Measurements from ENCODE around the gene ZBTB4. TPM values are rescaled to one million over a fixed set of nuclear protein-coding genes. Genes with fewer than 3 reads are reported as not detected.

ZBTB4 gene
- total and polyA plus RNA-seq, 9 of the 15 experiments (the other 6 are each of a cell fraction or from before 2014, with no cell fraction given), result 0.92 to 6.9 (median 3.3) TPM

DNA sequence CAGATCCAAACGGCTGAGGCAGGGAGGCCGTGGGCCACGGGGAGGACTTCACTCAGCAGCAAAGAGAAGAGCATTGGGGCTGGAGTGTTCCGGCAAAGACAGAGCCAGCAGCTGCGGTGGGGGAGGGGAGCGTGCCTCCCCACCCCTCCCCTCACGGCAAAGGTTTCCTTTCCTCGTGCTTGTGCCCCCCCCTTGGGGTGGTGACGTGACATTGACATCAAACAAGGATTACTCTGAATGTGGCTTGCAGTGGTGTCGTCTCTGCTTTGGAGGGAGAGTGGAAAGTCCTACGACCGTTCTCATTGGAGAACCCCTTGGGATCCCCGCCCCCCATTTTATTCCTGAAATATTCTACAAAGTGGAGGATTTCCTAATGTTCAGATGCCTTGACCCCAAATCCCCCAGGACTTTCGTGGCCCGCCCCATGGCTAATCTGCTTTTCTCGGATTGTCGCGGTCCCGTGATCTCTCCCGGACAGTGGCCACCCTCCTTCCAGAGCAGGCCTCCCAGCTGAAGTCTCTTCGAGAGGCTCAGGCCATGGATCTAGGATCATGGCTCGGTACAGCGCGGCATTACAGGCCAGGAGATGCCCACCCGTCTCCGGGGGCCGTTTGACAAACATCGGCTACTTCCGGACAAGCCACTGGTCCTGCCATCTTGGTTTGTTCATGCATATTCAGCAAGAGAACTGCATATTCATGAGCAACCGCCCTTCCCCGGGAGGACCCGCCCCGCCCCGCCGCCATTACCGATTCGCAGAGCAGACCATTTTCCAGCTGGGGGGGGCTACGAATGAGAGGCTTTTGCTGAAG lies 4.0 kb upstream of the ZBTB4 start (continued):
- TF ChIP-seq, protein P1, sequence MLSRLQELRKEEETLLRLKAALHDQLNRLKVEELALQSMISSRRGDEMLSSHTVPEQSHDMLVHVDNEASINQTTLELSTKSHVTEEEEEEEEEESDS (CRISPR knock-in tag; IDR thresholded peaks at IDR 0.05), result no peak
- TF ChIP-seq ZNF197 (CRISPR knock-in tag; IDR thresholded peaks at IDR 0.05; ENCODE audit: low read depth) (no peak), CAMTA2 (CRISPR knock-in tag; conservative IDR thresholded peaks at IDR 0.05) (no peak), ADNP (tag; IDR thresholded peaks at IDR 0.05) (no peak), HNRNPL (IDR thresholded peaks at IDR 0.05; ENCODE audit: low read depth, low read length) (no peak), ZNF239 (CRISPR knock-in tag; IDR thresholded peaks at IDR 0.05) (no peak), ZNF445 (CRISPR knock-in tag; IDR thresholded peaks at IDR 0.05; ENCODE audit: low read depth) (no peak), ZKSCAN1 (IDR thresholded peaks at IDR 0.05; ENCODE audit: low read depth, low read length) (no peak), XRCC4 (IDR thresholded peaks at IDR 0.05; ENCODE audit: extremely low read depth, insufficient read depth, insufficient read length) (no peak), HEY1 (CRISPR knock-in tag; IDR thresholded peaks at IDR 0.05; ENCODE audit: borderline replicate concordance) (no peak), RBM34 (IDR thresholded peaks at IDR 0.05; ENCODE audit: borderline replicate concordance, insufficient read depth, low read length) (no peak), DACH1 (IDR thresholded peaks at IDR 0.05; ENCODE audit: partially characterized antibody) (peak; percentile 32), PHTF2 (CRISPR knock-in tag; IDR thresholded peaks at IDR 0.05) (no peak), MYNN (IDR thresholded peaks at IDR 0.05) (no peak), MYNN (CRISPR knock-in tag; IDR thresholded peaks at IDR 0.05) (no peak), CHCHD3 (CRISPR knock-in tag; IDR thresholded peaks at IDR 0.05) (no peak)
- TF ChIP-seq, protein P2, sequence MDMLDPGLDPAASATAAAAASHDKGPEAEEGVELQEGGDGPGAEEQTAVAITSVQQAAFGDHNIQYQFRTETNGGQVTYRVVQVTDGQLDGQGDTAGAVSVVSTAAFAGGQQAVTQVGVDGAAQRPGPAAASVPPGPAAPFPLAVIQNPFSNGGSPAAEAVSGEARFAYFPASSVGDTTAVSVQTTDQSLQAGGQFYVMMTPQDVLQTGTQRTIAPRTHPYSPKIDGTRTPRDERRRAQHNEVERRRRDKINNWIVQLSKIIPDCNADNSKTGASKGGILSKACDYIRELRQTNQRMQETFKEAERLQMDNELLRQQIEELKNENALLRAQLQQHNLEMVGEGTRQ (CRISPR knock-in tag; IDR thresholded peaks at IDR 0.05), result no peak
- TF ChIP-seq, protein P3, sequence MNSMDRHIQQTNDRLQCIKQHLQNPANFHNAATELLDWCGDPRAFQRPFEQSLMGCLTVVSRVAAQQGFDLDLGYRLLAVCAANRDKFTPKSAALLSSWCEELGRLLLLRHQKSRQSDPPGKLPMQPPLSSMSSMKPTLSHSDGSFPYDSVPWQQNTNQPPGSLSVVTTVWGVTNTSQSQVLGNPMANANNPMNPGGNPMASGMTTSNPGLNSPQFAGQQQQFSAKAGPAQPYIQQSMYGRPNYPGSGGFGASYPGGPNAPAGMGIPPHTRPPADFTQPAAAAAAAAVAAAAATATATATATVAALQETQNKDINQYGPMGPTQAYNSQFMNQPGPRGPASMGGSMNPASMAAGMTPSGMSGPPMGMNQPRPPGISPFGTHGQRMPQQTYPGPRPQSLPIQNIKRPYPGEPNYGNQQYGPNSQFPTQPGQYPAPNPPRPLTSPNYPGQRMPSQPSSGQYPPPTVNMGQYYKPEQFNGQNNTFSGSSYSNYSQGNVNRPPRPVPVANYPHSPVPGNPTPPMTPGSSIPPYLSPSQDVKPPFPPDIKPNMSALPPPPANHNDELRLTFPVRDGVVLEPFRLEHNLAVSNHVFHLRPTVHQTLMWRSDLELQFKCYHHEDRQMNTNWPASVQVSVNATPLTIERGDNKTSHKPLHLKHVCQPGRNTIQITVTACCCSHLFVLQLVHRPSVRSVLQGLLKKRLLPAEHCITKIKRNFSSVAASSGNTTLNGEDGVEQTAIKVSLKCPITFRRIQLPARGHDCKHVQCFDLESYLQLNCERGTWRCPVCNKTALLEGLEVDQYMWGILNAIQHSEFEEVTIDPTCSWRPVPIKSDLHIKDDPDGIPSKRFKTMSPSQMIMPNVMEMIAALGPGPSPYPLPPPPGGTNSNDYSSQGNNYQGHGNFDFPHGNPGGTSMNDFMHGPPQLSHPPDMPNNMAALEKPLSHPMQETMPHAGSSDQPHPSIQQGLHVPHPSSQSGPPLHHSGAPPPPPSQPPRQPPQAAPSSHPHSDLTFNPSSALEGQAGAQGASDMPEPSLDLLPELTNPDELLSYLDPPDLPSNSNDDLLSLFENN (IDR thresholded peaks at IDR 0.05; ENCODE audit: low read depth in 2 of 2, low read length in 2 of 2), result no peak
- TF ChIP-seq, protein P4, sequence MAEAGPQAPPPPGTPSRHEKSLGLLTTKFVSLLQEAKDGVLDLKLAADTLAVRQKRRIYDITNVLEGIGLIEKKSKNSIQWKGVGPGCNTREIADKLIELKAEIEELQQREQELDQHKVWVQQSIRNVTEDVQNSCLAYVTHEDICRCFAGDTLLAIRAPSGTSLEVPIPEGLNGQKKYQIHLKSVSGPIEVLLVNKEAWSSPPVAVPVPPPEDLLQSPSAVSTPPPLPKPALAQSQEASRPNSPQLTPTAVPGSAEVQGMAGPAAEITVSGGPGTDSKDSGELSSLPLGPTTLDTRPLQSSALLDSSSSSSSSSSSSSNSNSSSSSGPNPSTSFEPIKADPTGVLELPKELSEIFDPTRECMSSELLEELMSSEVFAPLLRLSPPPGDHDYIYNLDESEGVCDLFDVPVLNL (CRISPR knock-in tag; IDR thresholded peaks at IDR 0.05; ENCODE audit: low read depth), result no peak
- TF ChIP-seq, protein P5, sequence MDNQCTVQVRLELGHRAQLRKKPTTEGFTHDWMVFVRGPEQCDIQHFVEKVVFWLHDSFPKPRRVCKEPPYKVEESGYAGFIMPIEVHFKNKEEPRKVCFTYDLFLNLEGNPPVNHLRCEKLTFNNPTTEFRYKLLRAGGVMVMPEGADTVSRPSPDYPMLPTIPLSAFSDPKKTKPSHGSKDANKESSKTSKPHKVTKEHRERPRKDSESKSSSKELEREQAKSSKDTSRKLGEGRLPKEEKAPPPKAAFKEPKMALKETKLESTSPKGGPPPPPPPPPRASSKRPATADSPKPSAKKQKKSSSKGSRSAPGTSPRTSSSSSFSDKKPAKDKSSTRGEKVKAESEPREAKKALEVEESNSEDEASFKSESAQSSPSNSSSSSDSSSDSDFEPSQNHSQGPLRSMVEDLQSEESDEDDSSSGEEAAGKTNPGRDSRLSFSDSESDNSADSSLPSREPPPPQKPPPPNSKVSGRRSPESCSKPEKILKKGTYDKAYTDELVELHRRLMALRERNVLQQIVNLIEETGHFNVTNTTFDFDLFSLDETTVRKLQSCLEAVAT (IDR thresholded peaks at IDR 0.05), result peak; percentile 30 to 46; a peak in 2 of 4 replicates
- TF ChIP-seq, protein P6, sequence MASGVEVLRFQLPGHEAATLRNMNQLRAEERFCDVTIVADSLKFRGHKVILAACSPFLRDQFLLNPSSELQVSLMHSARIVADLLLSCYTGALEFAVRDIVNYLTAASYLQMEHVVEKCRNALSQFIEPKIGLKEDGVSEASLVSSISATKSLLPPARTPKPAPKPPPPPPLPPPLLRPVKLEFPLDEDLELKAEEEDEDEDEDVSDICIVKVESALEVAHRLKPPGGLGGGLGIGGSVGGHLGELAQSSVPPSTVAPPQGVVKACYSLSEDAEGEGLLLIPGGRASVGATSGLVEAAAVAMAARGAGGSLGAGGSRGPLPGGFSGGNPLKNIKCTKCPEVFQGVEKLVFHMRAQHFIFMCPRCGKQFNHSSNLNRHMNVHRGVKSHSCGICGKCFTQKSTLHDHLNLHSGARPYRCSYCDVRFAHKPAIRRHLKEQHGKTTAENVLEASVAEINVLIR (CRISPR knock-in tag; IDR thresholded peaks at IDR 0.05), result peak; percentile 70
